GM18511 (cell line): Measurements from ENCODE around the gene ATAD3B.
A peak's percentile ranks its signal among the peaks of the same experiment; 100 is the strongest.
"Not testable (repeated sequence)": the region's sequence is repeated elsewhere in the genome, so short reads cannot be mapped to it uniquely, and the experiment has no call there.

Experiments
- ATAC-seq: cut with Tn5 transposase; IDR thresholded peaks from one replicate; pipeline ENCODE4 v1.9.1; 2021; ENCODE audit warnings: mild to moderate bottlenecking, moderate library complexity; ENCODE audit not compliant: unreplicated experiment

Gene ATAD3B

GRCh38 chr1:1450616-1451015 is 20.9 kb upstream of the ATAD3B start:
- ATAC-seq, result not testable (repeated sequence)

- no peak for ATAC-seq
Observed at GRCh38 chr1:1451696-1452364, 19.7 kb upstream of the ATAD3B start.

GRCh38 chr1:1452365-1452739 is 19.2 kb upstream of the ATAD3B start:
- not testable (repeated sequence) for ATAC-seq

- ATAC-seq, result no peak
Observed at GRCh38 chr1:1452882-1453281, 18.7 kb upstream of the ATAD3B start.

- ATAC-seq, result not testable (repeated sequence)
Observed at GRCh38 chr1:1454286-1455056, 17.1 kb upstream of the ATAD3B start.

- no peak for ATAC-seq
Observed at GRCh38 chr1:1455366-1455884, 16.1 kb upstream of the ATAD3B start.

- ATAC-seq, result not testable (repeated sequence)
Observed at GRCh38 chr1:1455934-1456333, 15.6 kb upstream of the ATAD3B start.

GRCh38 chr1:1456683-1457255 is 14.8 kb upstream of the ATAD3B start:
- ATAC-seq, result not testable (repeated sequence)

GRCh38 chr1:1459156-1459555 is 12.4 kb upstream of the ATAD3B start:
- not testable (repeated sequence) for ATAC-seq

- ATAC-seq, result not testable (repeated sequence)
Observed at GRCh38 chr1:1459711-1460110, 11.9 kb upstream of the ATAD3B start.

- ATAC-seq, result no peak
Observed at GRCh38 chr1:1460540-1461130, 10.9 kb upstream of the ATAD3B start.

GRCh38 chr1:1461721-1462317 is 9.7 kb upstream of the ATAD3B start:
- ATAC-seq, result no peak

- ATAC-seq, result no peak
Observed at GRCh38 chr1:1462318-1462966, 9.1 kb upstream of the ATAD3B start.

GRCh38 chr1:1463312-1463711 is 8.3 kb upstream of the ATAD3B start:
- ATAC-seq, result no peak

- not testable (repeated sequence) for ATAC-seq
Observed at GRCh38 chr1:1468196-1468985, 3.2 kb upstream of the ATAD3B start.

- no peak for ATAC-seq
Observed at GRCh38 chr1:1470626-1471388, 758 bp upstream of the ATAD3B start.

GRCh38 chr1:1472053-1472876 is 700 bp downstream of the ATAD3B start:
- peak; percentile 20 for ATAC-seq

- ATAC-seq, result not testable (repeated sequence)
Observed at GRCh38 chr1:1476011-1476410, 4.4 kb downstream of the ATAD3B start.
